Spleen (tissue), 7 donors: Measurements from ENCODE around the gene ATOX1.

ENCODE experiments used
- CTCF ChIP-seq, 11 experiments: fragments of 200-600 bp in 7 of 11; fragments of 450-650 bp in 4 of 11; sonication (generic) in 4 of 11; IDR thresholded peaks in 8 of 11; conservative IDR thresholded peaks in 3 of 11; 1 replicate in 7 of 11; 2 replicates in 4 of 11; pipeline versions ENCODE4 v1.4.0 to v1.8.0; 2016 to 2021; ENCODE audit warnings: antibody characterized with exemption in 11 of 11, inconsistent platforms in 4 of 11, mild to moderate bottlenecking in 1 of 11
- POLR2A ChIP-seq, 3 donors: fragments of 450-650 bp; IDR thresholded peaks; one replicate each; pipeline ENCODE4 v1.5.1; 2017; ENCODE audit warnings: antibody characterized with exemption in 3 of 3, mild to moderate bottlenecking in 1 of 3
- donor health status: DM: no; HTN: no; CAD: no; lungs with moderate emphysema.
- donor health status: DM: no; HTN: no; CAD: no.
- donor health status: DM: no; HTN: no; CAD: no.

- TF ChIP-seq POLR2A (IDR thresholded peaks at IDR 0.05) (no peak), CTCF (IDR thresholded peaks at IDR 0.05 in 8 of 11, conservative IDR thresholded peaks at IDR 0.05 in 3 of 11) (no peak)
Measured at GRCh38 chr5:151700296-151700695, 58.1 kb downstream of the ATOX1 start.
